AG09309 (cell line): ENCODE data around the gene SH2B2.
A peak's percentile ranks its signal among the peaks of the same experiment; 100 is the strongest.

Experiments
- DNase-seq: peaks from one replicate; pipeline ENCODE4 v3.0.0-alpha.2; 2010; ENCODE audit warnings: low read depth
- H3K4me3 ChIP-seq: 2 replicates; pipeline ENCODE4 v1.5.1; 2011; ENCODE audit warnings: mild to moderate bottlenecking, low read depth, low read length, moderate library complexity; ENCODE audit not compliant: control insufficient read depth
- CTCF ChIP-seq: IDR thresholded peaks from 2 replicates; pipeline ENCODE4 v1.5.1; 2011; ENCODE audit warnings: mild to moderate bottlenecking, low read depth, low read length, inconsistent platforms; ENCODE audit not compliant: insufficient read depth, control insufficient read depth; ENCODE audit errors: missing control alignments

Gene SH2B2

GRCh38 chr7:102285540-102286236 is 980 bp upstream of the SH2B2 start:
- DNase-seq, result no peak
- no peak for TF ChIP-seq CTCF
- peak overlapping the region; percentile 59 for H3K4me3 ChIP-seq

GRCh38 chr7:102287111-102287980 is 678 bp downstream of the SH2B2 start:
- TF ChIP-seq CTCF, result no peak
- DNase-seq, result no peak
- H3K4me3 ChIP-seq, result peak overlapping the region; percentile 79

GRCh38 chr7:102287981-102288278 is 1.3 kb downstream of the SH2B2 start:
- peak overlapping the region; percentile 79 for H3K4me3 ChIP-seq
- DNase-seq, result no peak
- TF ChIP-seq CTCF, result no peak

GRCh38 chr7:102288285-102288930 is 1.7 kb downstream of the SH2B2 start:
- DNase-seq, result no peak
- TF ChIP-seq CTCF, result peak; percentile 12
- H3K4me3 ChIP-seq, result peak overlapping the region; percentile 79

GRCh38 chr7:102289057-102289456 is 2.4 kb downstream of the SH2B2 start:
- H3K4me3 ChIP-seq, result no peak overlapping the region
- TF ChIP-seq CTCF, result no peak
- no peak for DNase-seq

GRCh38 chr7:102291056-102291915 is 4.6 kb downstream of the SH2B2 start:
- no peak for DNase-seq
- no peak overlapping the region for H3K4me3 ChIP-seq
- no peak for TF ChIP-seq CTCF
